HG03520 (cell line): ENCODE results near the gene SRPX.

Experiments used
- ATAC-seq: cut with Tn5 transposase; IDR thresholded peaks from one replicate; pipeline ENCODE4 v1.9.1; 2021; ENCODE audit warnings: mild to moderate bottlenecking, moderate library complexity; ENCODE audit not compliant: unreplicated experiment

Gene SRPX

DNA sequence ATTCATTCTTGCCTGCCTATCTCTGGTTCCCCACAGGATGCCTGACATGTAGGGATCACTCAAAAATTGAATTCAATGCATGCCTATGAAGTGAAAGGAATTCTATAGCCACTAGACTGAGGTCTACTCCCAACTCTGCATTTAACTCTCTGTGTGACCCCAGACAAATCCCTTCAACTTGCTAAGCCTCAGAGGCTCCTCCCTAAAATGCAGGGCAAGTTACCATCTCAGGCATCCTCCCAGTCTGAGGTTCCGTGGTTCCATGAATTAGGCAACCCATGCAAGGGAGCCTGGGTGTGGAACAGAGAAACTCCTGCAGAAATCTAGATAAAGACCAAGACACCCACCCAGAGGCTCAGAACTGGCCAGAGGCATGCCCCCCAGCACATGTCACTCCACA lies 6.6 kb downstream of the SRPX start:
- no peak for ATAC-seq

DNA sequence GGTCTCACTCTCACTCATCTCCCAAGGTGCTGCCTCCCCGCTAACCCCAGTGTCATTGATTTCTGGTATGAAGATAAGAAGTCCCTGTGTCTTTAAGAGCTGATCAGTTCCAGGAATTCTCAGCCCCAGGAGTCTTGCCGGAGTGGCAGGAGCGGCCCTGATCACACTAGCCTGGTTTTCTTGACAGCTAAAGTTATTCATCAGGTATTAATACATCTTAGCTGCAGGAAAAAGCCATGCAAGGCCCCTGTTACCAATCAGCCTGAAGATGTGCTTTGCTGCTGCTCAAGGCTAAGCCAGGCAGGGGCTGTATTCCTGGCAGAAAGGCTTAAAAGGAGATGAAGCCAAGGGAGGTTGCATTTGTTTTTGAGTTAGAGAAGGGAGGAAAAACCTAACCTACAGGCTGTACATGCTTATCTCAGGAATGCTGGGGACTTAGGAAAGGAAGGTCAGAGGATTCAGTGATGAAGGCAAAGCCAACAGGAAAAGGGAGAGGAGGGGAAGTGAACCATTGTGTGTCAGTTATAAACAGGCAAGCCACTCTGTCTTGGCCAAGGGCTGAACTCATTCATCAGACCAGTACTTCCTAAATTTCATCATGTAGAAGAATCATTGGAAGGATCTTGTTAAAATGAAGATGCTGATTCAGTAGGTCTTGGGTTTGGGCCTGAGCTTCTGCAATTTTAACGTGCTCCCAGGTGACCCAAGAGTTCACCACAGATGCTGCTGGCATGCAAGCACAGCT lies 8.6 kb downstream of the SRPX start:
- ATAC-seq = no peak

- no peak for ATAC-seq
Measured at GRCh38 chrX:38206542-38206941, 14.1 kb downstream of the SRPX start.

DNA sequence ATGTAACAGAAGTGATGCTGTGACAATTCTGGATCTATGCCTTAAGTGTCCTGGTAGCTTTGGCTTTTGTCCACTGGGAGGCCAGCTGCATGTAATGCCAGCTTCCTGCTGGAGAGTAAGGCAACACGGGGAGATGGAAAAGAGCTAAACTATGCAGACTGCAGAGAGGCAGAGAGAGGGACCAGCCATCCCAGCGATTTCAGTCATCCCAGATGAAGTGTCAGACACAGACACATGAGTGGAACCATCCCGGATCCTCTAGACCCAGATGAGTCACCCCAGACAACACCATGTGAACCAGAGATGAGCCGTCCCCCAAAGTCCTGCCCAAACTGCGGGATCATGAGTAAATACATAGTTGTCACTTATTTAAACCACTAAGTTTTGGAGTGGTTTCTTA lies 14.6 kb downstream of the SRPX start:
- no peak for ATAC-seq

- ATAC-seq = no peak
Measured at GRCh38 chrX:38205039-38205438, 15.6 kb downstream of the SRPX start.

DNA sequence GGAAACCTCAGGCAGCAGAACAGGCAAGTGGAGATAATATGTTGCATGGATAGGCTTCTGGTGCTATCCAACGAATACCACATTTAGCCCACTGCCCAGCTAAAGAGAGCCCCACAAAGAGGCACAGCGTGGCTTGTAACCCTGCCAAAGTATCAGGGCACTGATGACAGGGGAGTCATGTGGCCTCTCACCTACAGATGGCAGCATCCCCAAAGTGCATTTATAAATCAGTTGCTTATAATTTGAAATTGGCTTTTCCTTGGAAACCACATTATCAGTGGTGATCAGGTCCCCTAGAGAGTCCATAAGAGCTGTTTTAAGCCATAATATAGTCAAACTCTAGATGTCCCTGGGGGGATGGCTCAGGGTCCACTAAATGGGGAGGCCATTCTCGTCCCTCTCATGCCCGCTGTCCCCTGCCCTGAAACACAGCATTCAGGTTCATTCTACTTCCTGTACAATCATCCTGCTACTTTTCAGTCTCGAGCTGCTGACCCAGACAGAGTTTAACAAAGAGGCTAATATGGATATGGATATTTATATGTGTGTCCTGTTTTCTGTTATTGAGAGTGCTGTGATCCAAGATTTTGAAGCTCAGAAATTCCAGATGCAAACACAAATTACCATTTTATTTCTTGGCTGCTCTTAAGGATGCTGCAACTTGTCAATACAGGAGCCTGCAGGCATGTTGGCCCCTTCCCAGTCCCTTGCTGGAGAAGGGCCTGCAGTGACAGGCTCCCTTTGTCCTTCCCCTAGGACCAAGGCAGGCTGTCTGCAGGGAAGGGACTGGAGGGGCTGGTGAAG lies 28.5 kb downstream of the SRPX start:
- no peak for ATAC-seq

- no peak for ATAC-seq
Measured at GRCh38 chrX:38189431-38190250, 31.0 kb downstream of the SRPX start.

DNA sequence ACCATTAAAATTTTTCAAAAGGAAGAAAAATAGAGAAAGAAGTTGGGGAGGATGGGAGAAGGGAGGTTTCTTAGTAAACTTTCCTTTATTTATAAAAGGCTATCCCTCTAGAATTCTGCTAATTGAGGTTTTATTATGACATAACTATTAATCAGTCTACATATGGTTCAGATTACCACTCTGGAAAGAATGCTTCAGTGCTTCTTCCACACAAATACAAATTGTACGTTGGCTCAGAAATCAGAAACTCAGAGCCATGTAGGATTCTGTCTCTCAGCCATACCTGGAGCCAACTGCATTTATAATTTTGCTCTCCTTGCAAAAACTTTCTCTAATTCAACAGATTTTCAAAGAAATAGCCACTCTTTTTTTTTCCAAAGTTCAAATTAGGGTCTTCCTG lies 37.1 kb downstream of the SRPX start:
- ATAC-seq = no peak

GRCh38 chrX:38181357-38181756 lies 39.3 kb downstream of the SRPX start:
- no peak for ATAC-seq

DNA sequence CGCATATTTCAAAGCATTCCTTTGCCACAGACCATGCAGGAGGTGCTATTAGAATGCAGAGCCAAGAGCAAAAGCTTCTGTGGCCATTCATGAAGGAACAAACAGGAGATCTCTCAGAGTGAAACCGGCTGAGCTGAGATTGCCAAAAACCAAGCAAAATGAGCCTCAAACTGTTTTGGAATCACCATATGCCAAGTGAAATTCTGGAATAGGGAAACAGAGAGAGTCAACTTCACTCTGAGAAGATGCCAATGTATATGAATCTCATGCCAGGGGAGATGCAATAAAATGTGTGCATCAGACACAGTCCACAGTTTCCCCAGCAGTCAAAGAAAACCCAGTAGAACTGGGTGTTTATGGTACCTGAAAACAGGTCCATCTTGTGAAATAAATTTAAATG lies 42.3 kb downstream of the SRPX start:
- no peak for ATAC-seq

GRCh38 chrX:38175139-38175538 lies 45.5 kb downstream of the SRPX start:
- ATAC-seq = no peak

GRCh38 chrX:38172596-38172995 lies 48.1 kb downstream of the SRPX start:
- ATAC-seq = no peak

- no peak for ATAC-seq
Measured at GRCh38 chrX:38170556-38170955, 50.1 kb downstream of the SRPX start.

GRCh38 chrX:38166478-38167083 lies 54.1 kb downstream of the SRPX start:
- no peak for ATAC-seq

- no peak for ATAC-seq
Measured at GRCh38 chrX:38165023-38165422, 55.6 kb downstream of the SRPX start.

DNA sequence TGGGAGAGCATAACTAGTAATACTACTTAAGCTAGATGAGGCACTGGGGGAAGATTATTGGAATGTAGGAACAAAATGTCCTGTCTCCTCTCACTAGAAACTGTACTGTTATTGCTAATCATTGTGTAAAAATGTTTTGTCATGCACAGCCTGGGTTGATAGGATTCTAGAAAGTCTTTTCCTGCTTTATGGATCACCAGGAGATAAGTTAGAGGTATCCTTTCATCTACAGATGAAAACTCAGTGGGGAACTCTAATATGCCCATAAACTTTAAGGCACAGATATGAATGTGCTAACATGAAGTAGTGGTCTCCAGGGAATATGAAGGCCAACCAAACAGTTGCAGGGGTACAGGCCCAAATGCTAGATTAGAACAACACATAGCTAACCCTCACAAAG lies 57.5 kb downstream of the SRPX start:
- ATAC-seq = no peak

GRCh38 chrX:38156838-38157237 lies 63.8 kb downstream of the SRPX start:
- ATAC-seq = no peak

DNA sequence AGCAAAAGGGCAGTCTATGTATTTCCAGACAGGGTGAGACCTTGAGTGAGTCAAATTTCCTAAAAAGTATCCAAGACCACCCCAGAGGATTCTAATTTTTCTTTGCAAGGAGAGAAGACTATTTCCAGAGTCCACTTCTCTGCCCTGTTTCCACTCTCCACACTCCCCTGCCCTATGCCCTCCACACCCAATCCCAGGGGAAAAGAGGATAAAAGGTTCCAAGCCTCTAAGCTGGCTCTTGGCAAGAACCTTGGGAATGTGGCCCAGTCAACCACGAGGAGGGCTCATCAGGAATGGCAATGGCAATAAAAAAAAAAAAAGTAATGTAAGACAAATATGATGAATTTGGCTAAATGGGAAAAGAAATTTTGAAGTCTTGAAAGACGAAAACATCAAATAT lies 65.9 kb downstream of the SRPX start:
- no peak for ATAC-seq

DNA sequence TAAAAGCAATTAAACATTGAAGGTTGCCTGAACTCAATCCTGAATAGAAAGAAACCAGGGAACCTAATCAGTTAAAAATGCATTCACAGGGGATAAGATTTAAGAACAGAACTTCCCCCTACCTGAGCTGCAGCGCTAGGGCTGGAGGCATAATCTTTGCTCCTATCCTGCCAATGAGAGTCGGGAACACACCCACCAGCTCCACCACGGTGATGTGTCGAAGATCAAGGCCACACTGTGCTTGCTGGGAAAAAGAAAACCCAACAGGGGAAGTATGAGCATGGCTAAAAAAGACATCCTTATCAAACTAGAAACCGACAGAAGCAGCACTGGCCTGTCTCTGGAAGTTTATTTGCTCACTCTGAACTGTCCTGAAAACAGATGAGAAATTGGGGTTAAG lies 66.3 kb downstream of the SRPX start:
- no peak for ATAC-seq

DNA sequence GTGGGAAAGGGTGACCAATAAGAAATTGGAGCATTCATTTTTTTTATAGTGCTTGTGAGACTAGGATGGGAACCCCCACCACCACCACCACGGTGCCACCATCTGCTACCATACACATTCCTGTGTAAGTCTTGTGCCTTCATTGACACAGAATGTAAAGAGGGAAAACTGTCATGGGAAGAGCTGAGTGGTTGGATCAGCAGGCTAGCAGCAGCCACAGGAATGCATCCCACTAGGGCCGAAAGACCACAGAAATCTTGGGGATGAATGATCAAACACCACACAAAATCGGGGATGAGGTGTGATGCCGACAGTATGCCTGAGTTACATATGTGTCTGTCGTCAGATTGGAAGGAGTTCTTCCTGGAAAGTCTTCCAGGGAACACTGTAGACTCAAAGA lies 69.2 kb downstream of the SRPX start:
- ATAC-seq = no peak

GRCh38 chrX:38150993-38151392 lies 69.7 kb downstream of the SRPX start:
- no peak for ATAC-seq
